Naive thymus-derived CD8-positive, alpha-beta T cell (primary cell): ENCODE measurements around the gene YRDC. TPM values are rescaled to one million over a fixed set of nuclear protein-coding genes. Genes with fewer than 3 reads are reported as not detected.
"Not testable (repeated sequence)": the region's sequence is repeated elsewhere in the genome, so short reads cannot be mapped to it uniquely, and the experiment has no call there.

Source experiments
- ATAC-seq, 2 donors: fragments of 150-1000 bp; cut with Tn5 transposase in 1 of 2; sonication (Bioruptor Pico), chemical (Tn5 transposase) in 1 of 2; 1 replicate in 1 of 2; 2 replicates in 1 of 2; pipeline ENCODE4 v1.10.0; 2021; ENCODE audit warnings: mild to moderate bottlenecking in 2 of 2, moderate library complexity in 2 of 2
- POLR2A ChIA-PET: fragments of 350-600 bp; sonication (Branson Sonifier 250); formaldehyde crosslinking; loops from one replicate; lab custom pipeline; 2021; ENCODE audit warnings: antibody characterized with exemption; lab: Charles Lee
- DNase-seq, 10 donors: peaks; one replicate each; pipeline versions ENCODE4 v3.0.0 to v3.0.0-alpha.2; 2020 to 2022
- H3K27ac Mint-ChIP-seq, 10 donors: one replicate each; pipeline ENCODE4 v1.8.0; 2020 to 2022; ENCODE audit warnings: mild to moderate bottlenecking in 10 of 10, mixed read lengths in 10 of 10, moderate library complexity in 4 of 10, inconsistent platforms in 1 of 10
- H3K27me3 Mint-ChIP-seq, 5 donors: one replicate each; pipeline ENCODE4 v1.8.0; 2021 to 2022; ENCODE audit warnings: mixed read lengths in 5 of 5
- H3K36me3 Mint-ChIP-seq, 3 donors: one replicate each; pipeline ENCODE4 v1.8.0; 2020 to 2022; ENCODE audit warnings: mixed read lengths in 3 of 3, mild to moderate bottlenecking in 2 of 3, inconsistent platforms in 1 of 3
- H3K4me1 Mint-ChIP-seq, 4 donors: one replicate each; pipeline ENCODE4 v1.8.0; 2021 to 2022; ENCODE audit warnings: mixed read lengths in 4 of 4
- H3K4me3 Mint-ChIP-seq, 10 donors: one replicate each; pipeline ENCODE4 v1.8.0; 2020 to 2022; ENCODE audit warnings: mild to moderate bottlenecking in 10 of 10, mixed read lengths in 10 of 10, moderate library complexity in 6 of 10, inconsistent platforms in 1 of 10
- H3K9me3 Mint-ChIP-seq, 9 donors: one replicate each; pipeline ENCODE4 v1.8.0; 2020 to 2022; ENCODE audit warnings: mixed read lengths in 9 of 9, mild to moderate bottlenecking in 3 of 9, inconsistent platforms in 1 of 9, moderate library complexity in 1 of 9
- polyA plus RNA-seq, 3 donors: library from polyadenylated mRNA; unstranded; fragments of 300-500 nt; fragmentation: Illumina TruSeq; gene quantifications; one replicate each; pipeline ENCODE4 v1.2.3, GENCODE V29; 2021
- total RNA-seq, 8 experiments: library from RNA in 2 of 8; stranded (reverse) in 2 of 8; gene quantifications; one replicate each; pipeline ENCODE4 v1.2.3 and lab custom pipeline; 2021 to 2026

YRDC gene
- total and polyA plus RNA-seq, 5 experiments from 2014 or later: 14.8 to 34.3 (median 18.5) TPM

DNA sequence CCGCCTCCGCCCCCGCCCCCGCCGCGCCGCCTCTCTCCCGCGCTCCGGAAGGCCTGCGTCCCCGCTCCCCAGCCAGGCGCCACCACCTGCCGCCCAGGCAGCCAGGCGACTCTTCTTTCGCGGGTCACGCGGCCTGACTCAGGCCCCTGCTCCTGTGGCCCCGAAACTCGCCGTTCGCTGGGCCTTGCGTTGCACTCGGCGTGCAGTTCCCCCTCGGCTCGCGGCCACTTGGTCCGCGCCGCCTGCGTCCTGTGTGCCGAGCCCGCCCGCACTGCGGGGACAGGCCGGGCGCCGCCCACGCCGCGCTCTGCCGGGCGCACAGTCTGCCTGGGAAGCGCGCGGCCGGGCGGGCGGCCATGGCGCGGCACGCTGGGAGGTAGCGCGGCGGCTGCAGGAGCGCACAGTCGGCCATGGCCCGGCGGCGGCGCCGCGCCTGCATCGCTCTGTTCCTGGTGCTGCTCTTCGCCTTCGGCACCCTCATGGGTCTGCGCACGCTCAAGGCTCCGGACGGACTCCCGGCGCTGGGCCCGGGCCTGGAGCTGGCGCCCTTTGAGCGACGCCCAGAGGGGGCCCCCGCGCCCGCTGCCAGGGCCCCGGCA, 14.1 kb downstream of the YRDC start, which contains the start of gene MANEAL:
Gene MANEAL, plus strand, starts transcription at position 75 of the 599 bp plus-strand sequence. Its CDS starts 336 bp downstream, at position 411.
- Mint-ChIP-seq H3K4me3 (peak within 1 kb of the TSS; percentile 63 to 86 (median 78)), H3K36me3 (peaks cover 0 to under 1% (median 0%) of the 10 kb centered on the region in 3 donors), H3K9me3 (no peaks in the 10 kb centered on the region), H3K4me1 (peaks cover 8 to 13% (median 12%) of the 10 kb centered on the region in 4 donors), H3K27me3 (peaks cover 17 to 48% (median 23%) of the 10 kb centered on the region in 5 donors), H3K27ac (peak within 1 kb of the TSS in 1 of 10 donors; percentile 34)
- peak in 6 of 10 donors; percentile 8 to 25 (median 21) for DNase-seq
- POLR2A ChIA-PET: interaction anchor here (1.2 kb wide), 1 partner anchor 14 kb away, joined by 4 read pairs; the partner anchor contains the start of genes C1orf122 and YRDC
- peak; percentile 82 to 85 for ATAC-seq

DNA sequence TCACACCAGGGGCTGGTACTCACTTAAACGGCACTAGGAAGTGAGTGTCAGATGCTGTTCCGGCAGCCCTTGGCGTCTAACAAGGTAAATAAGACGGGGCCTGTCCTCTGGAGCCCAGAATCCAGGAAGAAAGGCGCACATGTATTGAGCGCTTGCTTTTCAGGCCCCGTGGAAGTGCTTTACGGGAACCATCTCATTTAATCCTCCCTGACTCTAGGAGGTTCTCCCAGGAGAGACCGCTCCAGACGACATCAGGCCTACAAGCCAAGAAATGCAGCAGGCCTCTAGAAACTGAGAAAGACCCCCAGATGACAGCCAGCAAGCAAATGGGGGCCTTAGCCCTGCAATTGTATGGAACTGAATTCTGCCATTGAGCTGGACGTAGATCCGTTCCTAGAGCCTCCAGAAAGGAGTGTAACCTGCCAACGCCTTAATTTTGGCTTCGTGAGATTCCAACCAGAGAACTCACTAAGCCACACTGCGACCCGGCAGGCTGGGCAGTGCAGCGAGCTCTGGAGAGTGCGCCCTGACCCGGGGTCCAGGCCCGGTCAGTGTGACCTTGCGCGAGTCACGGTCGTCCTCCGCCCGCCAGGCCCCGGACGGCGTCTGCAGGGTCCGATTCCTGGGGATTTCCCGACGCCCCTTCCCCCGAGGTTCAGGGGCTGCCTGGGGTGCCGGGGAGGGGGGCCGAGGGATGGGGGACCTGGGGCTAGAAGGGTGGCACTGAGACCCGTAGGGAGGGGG, 14.9 kb downstream of the YRDC start:
- Mint-ChIP-seq H3K27me3 (peaks cover 18 to 49% (median 29%) of the 10 kb centered on the region in 5 donors), H3K36me3 (no peaks in the 10 kb centered on the region), H3K4me3 (peak overlapping the region; percentile 47 to 78 (median 62)), H3K4me1 (peaks cover 8 to 13% (median 12%) of the 10 kb centered on the region in 4 donors), H3K9me3 (no peaks in the 10 kb centered on the region), H3K27ac (peak overlapping the region in 1 of 10 donors; percentile 34)
- no peak for ATAC-seq
- DNase-seq: no peak
- POLR2A ChIA-PET: no interaction called here

DNA sequence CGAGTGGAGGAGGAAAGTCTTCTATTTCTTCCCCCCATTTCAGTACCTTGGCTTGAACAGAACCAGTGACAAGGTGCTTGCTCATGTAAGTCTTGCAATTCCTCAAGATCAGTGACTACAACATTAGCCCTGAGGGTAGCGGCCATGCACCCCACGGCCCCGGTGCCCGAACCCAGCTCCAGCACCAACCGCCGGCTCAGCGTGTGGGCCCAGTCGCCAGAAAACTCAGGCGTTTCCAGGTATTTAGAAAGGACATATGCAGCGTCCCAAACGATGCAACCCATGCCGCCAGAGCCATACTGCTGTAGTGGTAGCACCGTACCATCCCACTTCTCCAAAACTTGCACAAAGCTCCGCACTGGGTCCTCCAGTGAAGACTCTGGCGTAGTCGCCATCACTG, 25.5 kb downstream of the YRDC start:
- Mint-ChIP-seq H3K27ac (no peak overlapping the region), H3K27me3 (peaks cover 7 to 27% (median 17%) of the 10 kb centered on the region in 5 donors), H3K4me1 (peaks cover 0 to under 1% (median 0%) of the 10 kb centered on the region in 4 donors), H3K36me3 (no peaks in the 10 kb centered on the region), H3K9me3 (no peaks in the 10 kb centered on the region), H3K4me3 (no peak overlapping the region)
- POLR2A ChIA-PET: no interaction called here
- ATAC-seq (no peak), DNase-seq (no peak)

DNA sequence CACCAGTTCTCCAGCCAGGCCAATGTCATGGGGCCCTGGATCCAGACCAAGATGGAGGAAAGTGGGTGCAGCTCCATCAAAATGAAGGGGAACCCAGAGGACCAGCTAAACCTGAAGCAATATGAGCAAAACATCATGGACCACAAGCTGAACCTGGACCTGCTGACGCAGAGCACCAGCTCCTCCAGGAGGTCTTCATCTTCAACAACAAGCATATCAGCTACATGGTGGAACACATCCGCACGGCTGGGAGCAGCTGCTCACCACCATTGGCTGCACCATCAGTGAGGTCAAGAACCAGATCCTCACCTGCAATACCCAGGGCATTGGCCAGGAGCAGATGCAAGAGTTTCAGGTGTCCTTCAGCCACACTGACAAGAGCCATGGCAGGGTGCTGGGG, 29.4 kb downstream of the YRDC start:
- H3K4me3 Mint-ChIP-seq: no peak overlapping the region
- POLR2A ChIA-PET: no interaction called here
- no peak for ATAC-seq
- H3K9me3 Mint-ChIP-seq: peaks cover 0 to 7% (median 0%) of the 10 kb centered on the region in 9 donors
- H3K36me3 Mint-ChIP-seq: no peaks in the 10 kb centered on the region
- H3K4me1 Mint-ChIP-seq: peaks cover 0 to 4% (median 0%) of the 10 kb centered on the region in 4 donors
- H3K27ac Mint-ChIP-seq: no peak overlapping the region
- peaks cover 6 to 23% (median 9%) of the 10 kb centered on the region in 5 donors for H3K27me3 Mint-ChIP-seq
- no peak for DNase-seq

DNA sequence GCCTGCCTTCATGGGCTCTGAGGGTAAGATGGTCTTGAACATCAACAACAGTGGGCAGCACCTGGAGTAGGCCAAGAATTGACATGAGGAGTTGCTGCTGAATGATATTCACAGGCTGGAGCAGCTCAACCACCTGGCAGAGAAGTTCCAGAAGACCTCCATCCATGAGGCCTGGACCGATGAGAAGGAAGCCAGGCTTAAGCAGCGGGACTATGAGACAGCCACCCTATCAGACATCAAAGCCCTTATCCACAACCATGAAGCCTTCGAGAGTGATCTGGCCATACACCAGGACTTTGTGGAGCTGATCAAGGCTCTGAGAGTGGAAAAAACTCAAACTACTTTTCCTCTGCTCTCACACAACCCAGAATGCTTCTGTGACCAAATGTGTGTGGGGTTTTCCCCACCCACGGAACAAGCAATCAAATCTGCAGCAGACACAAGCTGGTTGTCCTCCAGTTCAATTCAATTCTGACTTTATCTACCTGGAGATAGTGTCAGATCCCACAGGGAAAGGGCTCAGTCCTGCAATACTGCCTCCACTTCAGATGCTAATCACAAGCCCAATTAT, 31.0 kb downstream of the YRDC start:
- no peak for DNase-seq
- no peak overlapping the region for H3K27ac Mint-ChIP-seq
- POLR2A ChIA-PET: no interaction called here

DNA sequence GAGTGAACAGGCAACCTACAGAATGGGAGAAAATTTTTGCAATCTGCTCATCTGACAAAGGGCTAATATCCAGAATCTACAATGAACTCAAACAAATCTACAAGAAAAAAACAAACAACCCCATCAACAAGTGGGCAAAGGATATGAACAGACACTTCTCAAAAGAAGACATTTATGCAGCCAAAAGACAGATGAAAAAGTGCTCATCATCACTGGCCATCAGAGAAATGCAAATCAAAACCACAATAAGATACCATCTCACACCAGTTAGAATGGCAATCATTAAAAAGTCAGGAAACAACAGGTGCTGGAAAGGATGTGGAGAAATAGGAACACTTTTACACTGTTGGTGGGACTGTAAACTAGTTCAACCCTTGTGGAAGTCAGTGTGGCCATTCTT, 36.6 kb downstream of the YRDC start:
- DNase-seq, H3K4me3 Mint-ChIP-seq, ATAC-seq, H3K36me3 Mint-ChIP-seq, H3K4me1 Mint-ChIP-seq, H3K27ac Mint-ChIP-seq, POLR2A ChIA-PET: not testable (repeated sequence)
- Mint-ChIP-seq H3K27me3 (peaks cover 33 to 65% (median 47%) of the 10 kb centered on the region in 5 donors), H3K9me3 (peaks cover 0 to 12% (median 2%) of the 10 kb centered on the region in 9 donors)

More for the DNA sequence above, 31.0 kb downstream of the YRDC start:
- ATAC-seq: no peak
- Mint-ChIP-seq H3K27me3 (peaks cover 9 to 34% (median 12%) of the 10 kb centered on the region in 5 donors), H3K36me3 (no peaks in the 10 kb centered on the region), H3K9me3 (peaks cover 0 to 12% (median 2%) of the 10 kb centered on the region in 9 donors), H3K4me3 (no peak overlapping the region), H3K4me1 (peaks cover 0 to 4% (median 0%) of the 10 kb centered on the region in 4 donors)

DNA sequence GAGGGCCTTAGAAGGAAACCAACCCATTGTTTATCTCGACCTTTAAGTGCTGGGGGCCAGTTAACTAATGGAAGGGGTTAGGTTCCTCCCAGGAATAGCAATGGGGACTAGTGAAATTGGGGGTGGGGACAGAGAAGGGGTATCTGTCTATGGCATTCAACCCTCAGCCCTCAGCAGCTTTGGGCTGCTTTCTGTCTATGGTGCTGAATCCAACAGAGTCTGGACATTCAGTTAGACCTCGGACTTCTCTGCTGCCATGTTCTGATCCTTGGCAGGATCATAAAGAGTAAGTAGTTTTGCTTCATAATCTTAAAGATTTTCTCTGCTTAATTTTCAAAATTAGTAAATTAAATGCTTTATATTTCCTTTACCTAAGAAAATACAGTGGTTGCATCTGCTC, 40.5 kb downstream of the YRDC start:
- ATAC-seq (no peak), DNase-seq (no peak)
- H3K27ac Mint-ChIP-seq: no peak overlapping the region
- H3K4me1 Mint-ChIP-seq: peaks cover 8 to 17% (median 10%) of the 10 kb centered on the region in 4 donors
- peaks cover 48 to 87% (median 73%) of the 10 kb centered on the region in 5 donors for H3K27me3 Mint-ChIP-seq
- peaks cover 0 to 9% (median 6%) of the 10 kb centered on the region in 3 donors for H3K36me3 Mint-ChIP-seq
- peaks cover 0 to 10% (median 0%) of the 10 kb centered on the region in 9 donors for H3K9me3 Mint-ChIP-seq
- H3K4me3 Mint-ChIP-seq: no peak overlapping the region
- POLR2A ChIA-PET: no interaction called here

DNA sequence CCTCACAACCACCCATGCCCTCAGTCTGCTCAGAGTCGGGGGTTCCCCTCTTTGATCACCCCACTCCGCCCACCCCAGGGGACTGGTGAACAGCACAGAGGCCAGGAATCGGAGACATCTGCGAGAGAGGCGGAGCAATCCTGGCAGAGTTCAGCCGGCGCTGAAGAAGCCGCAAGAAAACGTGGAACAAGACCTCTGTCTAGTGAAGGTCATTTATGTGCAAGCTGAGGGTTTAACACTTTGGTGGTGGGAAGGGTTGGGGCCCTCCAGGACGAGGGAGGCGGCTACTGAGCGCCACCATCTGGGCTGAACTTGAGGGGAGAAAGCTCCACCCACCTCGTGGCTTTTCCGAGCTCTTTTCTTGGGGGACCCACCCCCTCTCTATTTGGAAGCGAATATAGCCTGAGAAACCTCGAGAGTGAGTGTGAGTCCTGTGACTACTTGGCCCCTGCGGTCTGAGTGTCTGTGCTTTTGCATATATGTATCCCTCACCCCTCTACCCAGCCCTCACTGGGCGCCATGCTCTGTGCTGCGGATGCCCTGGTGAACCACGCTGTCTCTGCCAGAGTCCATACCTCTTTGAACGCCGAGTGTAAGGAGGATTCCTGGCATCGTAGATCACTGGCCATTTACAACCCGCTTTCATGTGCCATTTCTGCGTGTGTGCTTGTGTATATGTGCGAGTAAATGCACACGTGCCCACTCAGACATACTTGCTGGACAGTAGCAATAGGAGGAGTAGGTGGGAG, 41.9 kb downstream of the YRDC start:
- no peak for DNase-seq
- Mint-ChIP-seq H3K9me3 (peaks cover 0 to 10% (median 0%) of the 10 kb centered on the region in 9 donors), H3K27ac (no peak overlapping the region), H3K4me3 (peak overlapping the region in 5 of 10 donors; percentile 11 to 60 (median 39)), H3K27me3 (peaks cover 49 to 92% (median 81%) of the 10 kb centered on the region in 5 donors), H3K36me3 (peaks cover 0 to 9% (median 6%) of the 10 kb centered on the region in 3 donors), H3K4me1 (peaks cover 8 to 17% (median 10%) of the 10 kb centered on the region in 4 donors)
- POLR2A ChIA-PET: no interaction called here
- peak in 1 of 2 donors; percentile 65 for ATAC-seq

DNA sequence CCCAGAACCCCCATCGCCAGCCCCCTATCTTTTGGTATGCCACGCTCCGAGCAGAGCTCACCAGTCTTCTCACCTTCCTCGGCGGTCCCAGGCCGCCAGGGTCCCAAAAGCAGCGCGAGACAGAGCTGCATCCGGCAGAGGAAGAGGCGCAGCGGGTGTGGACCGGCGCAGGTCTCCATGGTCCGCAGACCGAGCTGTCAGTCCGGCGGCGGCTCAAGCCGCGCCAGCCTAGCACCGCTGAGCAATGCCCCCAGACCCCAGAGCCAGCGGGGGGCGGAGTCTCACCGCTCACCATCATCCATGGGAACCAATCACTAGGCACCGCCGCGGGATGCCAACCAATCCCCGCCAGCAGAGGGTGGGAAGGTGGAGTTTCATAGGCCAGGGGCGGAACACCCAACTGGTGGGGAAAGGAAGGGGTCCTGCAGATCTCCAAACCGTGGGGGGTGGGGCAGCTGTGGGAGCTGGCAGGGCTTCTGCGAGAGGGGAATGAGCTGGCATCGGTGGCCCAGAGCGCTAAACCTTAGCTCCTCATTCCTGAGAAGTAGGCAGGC, 43.0 kb downstream of the YRDC start, which contains the start of gene EPHA10:
Gene EPHA10, minus strand, starts transcription at position 233 of the 554 bp plus-strand sequence. Its CDS starts 54 bp downstream, at position 179.
- H3K4me1 Mint-ChIP-seq: peaks cover 8 to 17% (median 10%) of the 10 kb centered on the region in 4 donors
- peaks cover 48 to 85% (median 72%) of the 10 kb centered on the region in 5 donors for H3K27me3 Mint-ChIP-seq
- peak within 1 kb of the TSS in 1 of 10 donors; percentile 18 for H3K27ac Mint-ChIP-seq
- peaks cover 0 to 10% (median 0%) of the 10 kb centered on the region in 9 donors for H3K9me3 Mint-ChIP-seq
- POLR2A ChIA-PET: no interaction called here
- H3K4me3 Mint-ChIP-seq: peak within 1 kb of the TSS in 7 of 10 donors; percentile 7 to 65 (median 39)
- ATAC-seq (no peak), DNase-seq (no peak)
- peaks cover 0 to 9% (median 6%) of the 10 kb centered on the region in 3 donors for H3K36me3 Mint-ChIP-seq

DNA sequence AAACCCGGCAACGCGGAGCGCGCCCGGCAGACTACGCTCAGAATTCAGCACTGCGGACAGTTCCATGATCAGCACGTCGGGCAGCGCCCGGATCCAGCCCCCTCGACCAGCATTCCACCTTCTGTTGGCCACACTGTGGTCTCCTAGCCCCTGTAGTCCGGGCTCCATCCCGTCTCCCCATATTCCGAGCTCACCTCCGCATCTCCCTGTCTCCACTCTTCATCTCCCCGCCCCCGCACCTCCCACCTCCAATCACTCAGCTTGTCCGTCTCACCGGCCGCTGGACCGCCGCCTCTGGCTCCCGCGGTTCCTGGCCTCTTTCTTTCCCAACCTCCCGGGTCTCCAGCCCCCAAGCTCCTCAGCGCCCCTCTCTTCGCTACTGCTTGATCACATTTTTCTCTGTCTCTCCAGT, 43.6 kb downstream of the YRDC start:
- ATAC-seq (no peak), DNase-seq (peak in 6 of 10 donors; percentile 10 to 31 (median 21))
- peaks cover 0 to 9% (median 6%) of the 10 kb centered on the region in 3 donors for H3K36me3 Mint-ChIP-seq
- peak overlapping the region in 4 of 10 donors; percentile 18 to 65 (median 30) for H3K4me3 Mint-ChIP-seq
- H3K9me3 Mint-ChIP-seq: peaks cover 0 to 10% (median 0%) of the 10 kb centered on the region in 9 donors
- peaks cover 8 to 17% (median 10%) of the 10 kb centered on the region in 4 donors for H3K4me1 Mint-ChIP-seq
- H3K27ac Mint-ChIP-seq: no peak overlapping the region
- POLR2A ChIA-PET: no interaction called here
- H3K27me3 Mint-ChIP-seq: peaks cover 46 to 80% (median 69%) of the 10 kb centered on the region in 5 donors

DNA sequence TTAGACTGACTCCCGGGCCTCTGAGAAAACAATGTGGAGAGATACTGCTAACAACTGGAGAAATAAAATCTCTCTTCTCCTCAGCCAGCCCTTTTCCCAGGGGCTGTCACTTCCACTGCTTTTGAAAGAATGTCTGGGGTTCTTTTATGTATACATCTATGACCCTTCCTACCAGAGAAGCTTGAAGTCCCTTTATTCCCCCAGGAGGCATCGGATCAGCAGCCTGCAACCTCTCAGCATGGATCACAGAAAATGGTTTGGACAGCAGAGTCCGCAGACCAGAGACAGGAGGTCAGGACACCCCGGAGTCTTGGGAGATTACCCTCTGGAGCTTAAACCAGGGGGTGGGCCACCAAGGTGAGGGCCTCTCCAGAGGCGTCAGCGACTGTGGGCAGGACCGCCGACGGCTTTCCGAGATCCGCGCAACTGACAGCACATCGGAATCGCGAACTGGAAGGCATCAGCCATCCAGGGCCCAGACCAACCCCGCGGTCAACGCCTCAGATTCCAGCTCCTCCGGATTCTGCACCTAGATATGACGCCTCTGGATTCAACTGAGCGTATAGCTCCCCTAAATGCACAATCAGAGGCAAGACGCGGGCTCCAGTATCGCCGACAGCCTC, 44.1 kb downstream of the YRDC start:
- H3K4me1 Mint-ChIP-seq: peaks cover 8 to 17% (median 10%) of the 10 kb centered on the region in 4 donors
- H3K27ac Mint-ChIP-seq: no peak overlapping the region
- no peak for ATAC-seq
- H3K4me3 Mint-ChIP-seq: no peak overlapping the region
- H3K36me3 Mint-ChIP-seq: peaks cover 0 to 9% (median 6%) of the 10 kb centered on the region in 3 donors
- H3K9me3 Mint-ChIP-seq: peaks cover 0 to 10% (median 0%) of the 10 kb centered on the region in 9 donors
- DNase-seq: no peak
- POLR2A ChIA-PET: no interaction called here
- H3K27me3 Mint-ChIP-seq: peaks cover 40 to 74% (median 63%) of the 10 kb centered on the region in 5 donors
